HG02852 (cell line): ENCODE results near the gene USP31.

Experiments used
- ATAC-seq: cut with Tn5 transposase; IDR thresholded peaks from one replicate; pipeline ENCODE4 v1.9.1; 2021; ENCODE audit warnings: mild to moderate bottlenecking, moderate library complexity; ENCODE audit not compliant: unreplicated experiment

USP31 gene

GRCh38 chr16:23068079-23068736 is 81.0 kb downstream of the USP31 start:
- no peak for ATAC-seq

GRCh38 chr16:23066676-23067075 is 82.6 kb downstream of the USP31 start:
- ATAC-seq, result no peak

GRCh38 chr16:23064639-23065038 is 84.6 kb downstream of the USP31 start:
- no peak for ATAC-seq

- no peak for ATAC-seq
These were observed 86.7 kb downstream of the USP31 start for GRCh38 chr16:23062524-23062923.

- no peak for ATAC-seq
These were observed 87.6 kb downstream of the USP31 start for GRCh38 chr16:23061669-23062068.

- ATAC-seq, result no peak
These were observed 88.6 kb downstream of the USP31 start for GRCh38 chr16:23060458-23061320.

- no peak for ATAC-seq
These were observed 89.8 kb downstream of the USP31 start for GRCh38 chr16:23059433-23059832.

- ATAC-seq, result no peak
These were observed 90.7 kb downstream of the USP31 start for GRCh38 chr16:23058576-23058975.

- ATAC-seq, result no peak
These were observed 92.1 kb downstream of the USP31 start for GRCh38 chr16:23057013-23057596.

GRCh38 chr16:23055481-23055880 is 93.8 kb downstream of the USP31 start:
- ATAC-seq, result no peak

GRCh38 chr16:23052908-23053580 is 96.2 kb downstream of the USP31 start:
- ATAC-seq, result no peak

- no peak for ATAC-seq
These were observed 97.0 kb downstream of the USP31 start for GRCh38 chr16:23052221-23052620.

GRCh38 chr16:23051587-23051986 is 97.7 kb downstream of the USP31 start:
- ATAC-seq, result no peak

GRCh38 chr16:23048164-23048563 is 101.1 kb downstream of the USP31 start:
- ATAC-seq, result no peak

- no peak for ATAC-seq
These were observed 104.2 kb downstream of the USP31 start for GRCh38 chr16:23045025-23045424.

- ATAC-seq, result no peak
These were observed 109.0 kb downstream of the USP31 start for GRCh38 chr16:23040246-23040645.

GRCh38 chr16:23039118-23039517 is 110.1 kb downstream of the USP31 start:
- ATAC-seq, result no peak

- ATAC-seq, result no peak
These were observed 114.0 kb downstream of the USP31 start for GRCh38 chr16:23035240-23035639.

GRCh38 chr16:23031508-23032098 is 117.6 kb downstream of the USP31 start:
- no peak for ATAC-seq

- no peak for ATAC-seq
These were observed 119.4 kb downstream of the USP31 start for GRCh38 chr16:23029733-23030420.
